H1 (cell line): ENCODE results near the gene CDK5RAP2. TPM values are rescaled to one million over a fixed set of nuclear protein-coding genes. Genes with fewer than 3 reads are reported as not detected.

Experiments used
- CBX5 ChIP-seq: fragments of 300-800, 300-1000 bp; sonication (generic); IDR thresholded peaks from 2 replicates; pipeline ENCODE4 v1.7.1; 2016; ENCODE audit warnings: antibody characterized with exemption, low read length, low read depth
- CREB1 ChIP-seq: IDR thresholded peaks from 2 replicates; pipeline ENCODE4 v1.6.1; 2012; ENCODE audit warnings: inconsistent platforms
- NRF1 ChIP-seq: IDR thresholded peaks from 2 replicates; pipeline ENCODE4 v1.6.1; 2011; ENCODE audit warnings: mild to moderate bottlenecking, low read depth, low read length, improper control_type of control experiment
- POLR2AphosphoS5 ChIP-seq: IDR thresholded peaks from 2 replicates; pipeline ENCODE4 v1.6.1; 2011; ENCODE audit warnings: low read depth, low read length
- RXRA ChIP-seq: IDR thresholded peaks from 2 replicates; pipeline ENCODE4 v1.6.1; 2011; ENCODE audit warnings: low read depth, mild to moderate bottlenecking, low read length, moderate library complexity; ENCODE audit not compliant: insufficient read depth
- polyA plus RNA-seq, 7 experiments: library from polyadenylated mRNA; depleted of rRNA in 3 of 7; stranded (reverse) in 5 of 7; unstranded in 2 of 7; fragments of >200 nt in 5 of 7; fragments of 200-250 nt in 2 of 7; gene quantifications; 1 replicate in 5 of 7; 2 replicates in 1 of 7; 4 replicates in 1 of 7; pipeline versions ENCODE4 v1.2.1 to v1.2.3, GENCODE V29; 2011 to 2013; ENCODE audit warnings: missing spikeins in 2 of 7, mixed read lengths in 2 of 7
- total RNA-seq: library from RNA; stranded (reverse); fragmentation: NEBNext Ultra II Directional; extraction: Animal tissue kit (Norgen Biotek cat#: 25700); gene quantifications from 2 replicates; pipeline ENCODE4 v1.2.1, GENCODE V29; 2021

Gene CDK5RAP2
- total and polyA plus RNA-seq, 2 of the 8 experiments (the other 6 are each of a cell fraction or from before 2014, with no cell fraction given) = 19.8 to 49.4 TPM

DNA sequence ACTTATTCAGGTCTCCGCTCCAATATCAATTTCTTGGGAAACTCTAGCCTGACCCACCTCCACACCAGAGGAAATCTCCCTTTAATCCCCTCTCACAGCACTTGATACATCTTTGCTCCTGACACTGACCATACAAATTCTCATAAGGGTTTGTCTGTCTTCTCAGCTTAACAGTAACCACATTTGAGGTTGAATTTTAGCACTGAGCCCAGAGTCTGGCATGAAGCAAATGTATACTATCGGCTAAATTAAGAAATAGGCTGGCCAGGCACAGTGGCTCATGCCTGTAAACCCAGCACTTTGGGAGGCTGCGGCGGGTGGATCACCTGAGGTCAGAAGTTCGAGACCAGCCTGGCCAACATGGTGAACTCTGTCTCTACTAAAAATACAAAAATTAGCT, 9.7 kb downstream of the CDK5RAP2 start (continued):
- no peak for TF ChIP-seq NRF1
- no peak for TF ChIP-seq POLR2AphosphoS5
- no peak for TF ChIP-seq CREB1
- TF ChIP-seq CBX5 = no peak
- TF ChIP-seq RXRA = no peak
